ENCODE data around the gene VAT1. TPM values are rescaled to one million over a fixed set of nuclear protein-coding genes. Genes with fewer than 3 reads are reported as not detected.
A peak's percentile ranks its signal among the peaks of the same experiment; 100 is the strongest.

The VAT1 gene
- total and polyA plus RNA-seq, 9 of the 15 experiments (the other 6 are each of a cell fraction or from before 2014, with no cell fraction given) = 29.4 to 153 (median 66.7) TPM

GRCh38 chr17:43024407-43025289, 2.5 kb upstream of the VAT1 start, which contains the start of gene RND2 (continued):
- TF ChIP-seq PATZ1 (CRISPR knock-in tag; IDR thresholded peaks at IDR 0.05; ENCODE audit: borderline replicate concordance) (no peak), CTCF (IDR thresholded peaks at IDR 0.05 in 2 of 3, conservative IDR thresholded peaks at IDR 0.05 in 1 of 3; ENCODE audit: insufficient read depth in 2 of 3, low read depth in 1 of 3, low read length in 3 of 3) (peak; percentile 89 to 95 (median 90)), ZBTB11 (CRISPR knock-in tag; IDR thresholded peaks at IDR 0.05) (0 out of 6 replicates have a peak, but pooled peaks of 1 of the 3 experiments have one; percentile 42), ATF2 (CRISPR knock-in tag; IDR thresholded peaks at IDR 0.05) (0 out of 2 replicates have a peak, but pooled peaks have one; percentile 69), KDM1A (IDR thresholded peaks at IDR 0.05) (peak in 1 of 2 experiments; percentile 98; a peak in 2 of 4 replicates), ZSCAN32 (CRISPR knock-in tag; IDR thresholded peaks at IDR 0.05) (no peak), ZNF165 (CRISPR knock-in tag; IDR thresholded peaks at IDR 0.05; ENCODE audit: borderline replicate concordance) (no peak), PKNOX1 (IDR thresholded peaks at IDR 0.05) (peak; percentile 25; the same call in 1 of the 2 replicates), ETV5 (CRISPR knock-in tag; IDR thresholded peaks at IDR 0.05; ENCODE audit: low read depth) (no peak), NFYB (IDR thresholded peaks at IDR 0.05; ENCODE audit: extremely low read depth, insufficient read length) (no peak), ZNF561 (CRISPR knock-in tag; conservative IDR thresholded peaks at IDR 0.05) (no peak), ZBTB17 (CRISPR knock-in tag; IDR thresholded peaks at IDR 0.05) (no peak), L3MBTL2 (IDR thresholded peaks at IDR 0.05) (peak; percentile 64)

Measured in K562 (cell line).